22Rv1 (cell line): ENCODE measurements around the gene MFAP3L.

ENCODE experiments used
- CTCF ChIP-seq: fragments of 450-650 bp; IDR thresholded peaks from 2 replicates; pipeline ENCODE4 v1.5.1; 2017; ENCODE audit warnings: mild to moderate bottlenecking
- ZFX ChIP-seq: fragments of 450-650 bp; IDR thresholded peaks from 2 replicates; pipeline ENCODE4 v1.6.1; 2017; ENCODE audit warnings: antibody characterized with exemption, borderline replicate concordance

DNA sequence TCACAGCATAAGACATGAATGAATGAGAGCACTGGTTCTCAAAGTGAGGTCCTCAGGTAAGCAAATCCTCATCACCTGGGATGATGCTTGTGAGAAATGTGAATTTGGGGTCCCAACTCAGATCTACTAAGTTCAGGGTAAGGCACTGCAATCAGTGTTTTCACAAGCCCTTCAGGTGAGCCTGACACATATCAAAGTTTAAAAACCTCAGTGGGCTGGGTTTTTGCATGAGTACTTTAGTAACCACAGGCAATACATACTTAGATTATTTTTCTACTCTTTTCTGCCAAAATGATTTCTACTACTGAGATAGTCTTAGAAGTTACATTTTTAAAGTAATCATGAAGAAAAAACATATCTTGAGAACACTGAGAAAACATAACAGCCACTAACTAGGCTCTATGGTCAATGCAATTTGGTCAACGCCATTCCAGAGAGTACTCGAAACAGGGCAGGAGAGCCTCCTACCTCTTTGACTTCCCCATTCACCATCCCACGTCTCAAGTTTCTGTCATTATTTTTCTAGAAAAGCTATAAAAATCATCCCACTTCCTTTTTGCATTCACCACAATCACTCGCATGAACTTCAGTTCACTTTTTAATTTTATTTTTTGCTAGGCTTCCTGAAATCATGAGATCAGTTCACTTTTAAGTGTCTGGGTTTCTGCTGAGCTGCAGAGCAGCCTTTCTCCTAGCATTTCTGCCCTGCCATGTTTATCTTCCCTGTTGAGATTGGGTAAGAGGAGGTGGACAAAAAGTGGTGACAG is 73.8 kb downstream of the MFAP3L start:
- no peak for TF ChIP-seq CTCF
- no peak for TF ChIP-seq ZFX
